GM12865 (cell line): ENCODE results near the gene TRIAP1.
A peak's percentile ranks its signal among the peaks of the same experiment; 100 is the strongest.

Source experiments
- DNase-seq: peaks from one replicate; pipeline ENCODE4 v3.0.0; 2010; ENCODE audit warnings: low read depth
- H3K4me3 ChIP-seq: 2 replicates; pipeline ENCODE4 v1.5.1; 2011; ENCODE audit warnings: mild to moderate bottlenecking, low read depth, low read length, control low read depth
- CTCF ChIP-seq: IDR thresholded peaks from 2 replicates; pipeline ENCODE4 v1.5.1; 2011; ENCODE audit warnings: low read length, control low read depth, low read depth, inconsistent platforms; ENCODE audit not compliant: insufficient read depth; ENCODE audit errors: missing control alignments

Gene TRIAP1

GRCh38 chr12:120413901-120414695, 32.1 kb downstream of the TRIAP1 start:
- TF ChIP-seq CTCF: no peak
- DNase-seq: no peak
- H3K4me3 ChIP-seq: no peak overlapping the region

GRCh38 chr12:120412421-120412820, 33.8 kb downstream of the TRIAP1 start:
- H3K4me3 ChIP-seq: no peak overlapping the region
- TF ChIP-seq CTCF: no peak
- DNase-seq: no peak

- DNase-seq: no peak
- TF ChIP-seq CTCF: no peak
These were observed 37.4 kb downstream of the TRIAP1 start for GRCh38 chr12:120408771-120409170.

GRCh38 chr12:120406553-120406952, 39.6 kb downstream of the TRIAP1 start:
- no peak for DNase-seq
- no peak overlapping the region for H3K4me3 ChIP-seq
- TF ChIP-seq CTCF: no peak

More at GRCh38 chr12:120408771-120409170, 37.4 kb downstream of the TRIAP1 start:
- no peak overlapping the region for H3K4me3 ChIP-seq

GRCh38 chr12:120406069-120406468, 40.1 kb downstream of the TRIAP1 start:
- no peak overlapping the region for H3K4me3 ChIP-seq
- TF ChIP-seq CTCF: no peak
- DNase-seq: no peak

- no peak overlapping the region for H3K4me3 ChIP-seq
- DNase-seq: peak; percentile 16
These were observed 41.9 kb downstream of the TRIAP1 start for GRCh38 chr12:120404271-120404670.

More at GRCh38 chr12:120404271-120404670, 41.9 kb downstream of the TRIAP1 start:
- TF ChIP-seq CTCF: no peak
